Stimulated activated CD4-positive, alpha-beta T cell treated with anti-CD3 and anti-CD28 coated beads, Interleukin-4, amount 100 ng/mL, for 48 hours (primary cell): Measurements from ENCODE around the gene NSF.
"Not testable (repeated sequence)": the region's sequence is repeated elsewhere in the genome, so short reads cannot be mapped to it uniquely, and the experiment has no call there.

Experiments
- DNase-seq, 2 donors: peaks; one replicate each; pipeline ENCODE4 v3.0.0-alpha.2; 2020; ENCODE audit warnings: low read depth in 2 of 2

Gene NSF

DNA sequence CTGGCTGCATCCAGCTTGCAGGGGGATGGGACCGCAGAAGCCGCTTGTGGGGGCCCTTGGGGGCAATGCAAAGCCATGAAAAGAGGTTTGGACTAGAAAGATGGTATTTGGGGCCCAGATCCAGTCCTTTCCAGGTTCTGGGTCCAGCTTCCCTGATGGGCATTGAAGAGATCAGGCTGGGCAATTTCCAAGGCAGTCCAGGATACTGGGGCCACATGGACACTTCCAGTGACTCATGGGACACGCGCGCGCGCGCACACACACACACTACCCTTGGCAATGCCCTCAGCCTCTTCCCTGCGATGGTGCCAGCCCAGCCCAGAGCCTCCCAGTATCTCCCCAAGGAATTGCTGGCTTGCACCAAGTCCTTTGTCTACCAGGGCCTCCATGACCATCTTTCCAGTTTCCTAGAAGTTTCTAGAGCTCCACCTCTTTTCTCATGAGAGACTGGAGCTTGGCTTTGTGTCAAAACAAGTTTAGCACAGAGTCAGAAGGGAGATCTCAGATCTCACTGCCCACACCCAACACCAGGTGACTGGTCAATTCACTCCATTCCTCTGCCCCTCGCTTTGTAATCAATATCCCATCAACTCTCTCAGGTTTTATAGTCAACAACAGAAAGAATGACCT is 183.8 kb downstream of the NSF start:
- DNase-seq: no peak

DNA sequence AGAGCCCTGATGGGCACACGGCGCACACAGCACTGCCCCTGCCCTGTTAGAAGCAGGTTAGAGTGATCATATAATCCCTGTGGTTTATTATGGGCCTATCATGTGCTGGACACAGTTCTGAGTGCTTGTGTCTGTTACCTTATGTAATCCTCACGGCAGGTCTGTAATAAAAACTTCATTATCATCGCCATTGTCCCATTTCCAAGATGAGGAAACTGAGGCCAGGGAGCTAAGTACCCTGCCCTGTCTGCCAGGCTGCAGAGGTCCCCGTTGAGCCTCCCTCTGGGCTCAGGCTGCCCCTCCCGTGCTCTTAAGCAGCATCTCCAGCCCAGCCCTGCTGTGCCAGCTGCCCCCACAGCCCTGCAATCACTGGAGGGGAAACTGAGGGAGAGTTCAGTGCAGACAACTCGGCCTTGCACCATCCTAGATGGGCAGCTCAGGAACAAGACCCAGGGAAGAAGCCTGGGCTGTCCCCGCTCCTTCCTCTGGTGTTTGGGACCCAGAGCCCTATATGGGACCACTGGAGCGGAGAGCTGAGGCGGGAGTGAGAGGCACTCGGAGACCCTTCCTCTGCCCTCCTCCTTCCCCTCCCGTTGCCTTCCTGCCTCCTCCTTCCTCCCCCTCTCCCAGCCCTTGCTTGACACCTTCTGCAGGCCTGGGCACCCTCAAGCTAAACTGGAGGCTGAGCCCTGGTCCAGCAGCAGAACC is 186.0 kb downstream of the NSF start:
- no peak for DNase-seq

- DNase-seq: no peak
These were observed 187.8 kb downstream of the NSF start for GRCh38 chr17:46777943-46778915.

- no peak for DNase-seq
These were observed 189.5 kb downstream of the NSF start for GRCh38 chr17:46780003-46780373.

- no peak for DNase-seq
These were observed 191.9 kb downstream of the NSF start for GRCh38 chr17:46782250-46782953.

- DNase-seq: no peak
These were observed 192.6 kb downstream of the NSF start for GRCh38 chr17:46783031-46783593.

- no peak for DNase-seq
These were observed 195.2 kb downstream of the NSF start for GRCh38 chr17:46785696-46786095.

GRCh38 chr17:46787478-46787877 is 197.0 kb downstream of the NSF start:
- DNase-seq: no peak

- no peak for DNase-seq
These were observed 197.8 kb downstream of the NSF start for GRCh38 chr17:46788300-46788699.

DNA sequence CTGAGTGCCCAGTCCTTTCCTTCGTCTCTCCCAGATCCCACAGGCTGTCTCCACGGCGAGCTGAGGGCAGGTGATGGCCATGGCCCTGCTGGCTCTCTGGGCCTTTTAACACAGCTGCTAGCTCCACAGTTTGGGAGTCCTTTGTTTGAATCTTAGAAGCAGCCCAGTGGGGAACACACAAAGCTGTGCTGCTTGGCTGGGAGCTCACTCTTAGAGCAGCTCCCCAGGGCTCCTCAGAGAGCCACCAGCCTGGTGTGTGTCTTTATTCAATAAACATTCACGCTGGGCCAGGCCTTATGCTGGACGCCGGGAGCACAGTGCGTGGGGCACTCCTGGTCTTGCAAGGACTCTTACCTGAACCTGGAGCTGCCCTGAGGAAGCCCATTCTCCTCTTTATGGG is 198.3 kb downstream of the NSF start:
- DNase-seq: no peak

DNA sequence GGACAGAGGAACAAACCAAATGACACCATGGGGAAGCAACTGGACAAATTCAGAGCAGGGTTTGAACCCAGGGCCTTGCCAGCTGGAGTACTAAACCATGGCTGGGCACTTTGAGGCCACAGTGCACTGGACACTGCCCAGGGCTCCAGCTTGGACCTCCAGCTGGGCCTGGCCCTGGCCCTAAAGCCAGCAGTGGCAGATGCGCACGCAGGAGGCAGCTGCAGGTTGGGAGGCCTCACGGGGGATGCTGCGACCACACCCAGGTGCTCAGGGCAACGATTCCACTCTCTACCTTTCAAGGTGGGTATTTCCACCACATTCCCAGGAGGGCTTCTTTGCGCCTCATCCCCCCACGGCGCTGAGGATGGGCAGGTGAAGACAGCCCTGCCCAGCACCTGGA is 199.1 kb downstream of the NSF start:
- no peak for DNase-seq

GRCh38 chr17:46790216-46790615 is 199.7 kb downstream of the NSF start:
- no peak for DNase-seq

DNA sequence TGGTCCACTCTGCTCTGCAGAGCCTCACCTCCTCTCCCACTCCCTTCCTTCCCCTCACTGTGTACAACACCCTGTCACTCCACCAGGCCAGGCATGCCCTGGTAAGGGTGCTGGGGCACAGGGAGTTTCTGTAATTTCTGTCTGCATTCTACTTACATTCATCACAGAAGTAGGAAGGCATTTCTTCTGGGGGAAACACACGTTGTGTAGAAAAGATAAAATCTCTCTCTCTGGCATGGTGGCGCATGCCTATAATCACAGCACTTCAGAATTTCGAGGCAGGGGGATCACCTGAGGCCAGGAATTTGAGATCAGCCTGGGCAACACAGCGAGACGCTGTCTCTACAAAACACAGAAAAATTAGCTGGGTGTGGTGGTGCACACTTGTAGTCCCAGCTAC is 201.1 kb downstream of the NSF start:
- no peak for DNase-seq

DNA sequence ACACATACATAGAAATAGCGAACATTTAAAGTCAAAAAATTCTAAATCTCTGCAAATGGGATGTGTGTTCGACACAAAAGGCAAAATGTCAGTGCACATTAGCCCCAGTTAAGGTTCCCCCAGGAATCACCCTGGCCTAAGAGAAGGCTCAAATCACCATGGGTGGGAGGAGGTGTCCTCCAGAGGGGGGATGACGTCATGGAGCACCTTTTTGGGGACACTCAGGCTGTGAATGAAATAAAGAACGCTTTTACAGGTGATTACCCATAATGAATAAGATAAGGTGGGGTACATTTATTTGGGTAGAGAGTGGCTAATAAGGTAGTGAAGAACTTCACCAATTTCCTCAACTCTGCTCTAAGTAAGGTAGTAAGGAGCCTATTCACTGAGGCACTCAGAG is 201.6 kb downstream of the NSF start:
- DNase-seq: no peak

DNA sequence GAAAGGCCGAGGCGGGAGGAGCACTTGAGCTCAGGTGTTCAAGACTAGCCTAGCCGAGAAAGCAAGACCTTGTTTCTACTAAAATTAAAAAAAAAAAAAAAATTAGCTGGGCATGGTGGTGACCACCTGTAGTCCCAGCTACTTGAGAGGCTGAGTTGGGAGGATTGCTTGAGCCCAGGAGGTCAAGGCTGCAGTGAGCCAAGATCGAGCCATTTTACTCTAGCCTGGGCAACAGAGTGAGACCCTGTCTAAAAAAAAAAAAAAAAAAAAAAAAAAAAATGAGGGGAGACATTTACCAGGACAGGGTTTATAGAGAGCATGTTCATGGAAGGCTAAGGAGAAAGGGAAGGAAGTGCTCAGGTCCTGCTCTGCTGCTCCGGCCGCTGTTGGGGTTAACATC is 202.6 kb downstream of the NSF start:
- not testable (repeated sequence) for DNase-seq

DNA sequence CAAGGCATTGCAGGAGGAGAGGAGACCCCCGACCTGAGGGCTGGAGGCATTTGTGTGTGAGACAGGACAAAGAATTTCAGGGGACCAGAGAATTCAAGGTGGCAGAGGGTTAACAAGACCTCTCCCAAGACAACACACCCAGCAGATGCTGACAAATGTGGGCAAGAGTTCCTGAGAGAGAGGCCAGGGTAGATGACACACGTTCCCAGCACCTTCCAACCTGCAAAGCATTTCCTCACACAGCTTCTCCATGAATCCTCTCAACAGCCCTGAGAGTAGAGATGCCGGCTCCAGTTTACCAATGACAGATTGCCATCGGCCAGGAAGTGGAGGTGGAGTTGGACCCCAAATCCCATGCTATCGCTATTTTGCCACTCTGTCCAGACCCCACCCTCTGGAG is 203.1 kb downstream of the NSF start:
- no peak for DNase-seq

- DNase-seq: no peak
These were observed 203.8 kb downstream of the NSF start for GRCh38 chr17:46794318-46794717.

DNA sequence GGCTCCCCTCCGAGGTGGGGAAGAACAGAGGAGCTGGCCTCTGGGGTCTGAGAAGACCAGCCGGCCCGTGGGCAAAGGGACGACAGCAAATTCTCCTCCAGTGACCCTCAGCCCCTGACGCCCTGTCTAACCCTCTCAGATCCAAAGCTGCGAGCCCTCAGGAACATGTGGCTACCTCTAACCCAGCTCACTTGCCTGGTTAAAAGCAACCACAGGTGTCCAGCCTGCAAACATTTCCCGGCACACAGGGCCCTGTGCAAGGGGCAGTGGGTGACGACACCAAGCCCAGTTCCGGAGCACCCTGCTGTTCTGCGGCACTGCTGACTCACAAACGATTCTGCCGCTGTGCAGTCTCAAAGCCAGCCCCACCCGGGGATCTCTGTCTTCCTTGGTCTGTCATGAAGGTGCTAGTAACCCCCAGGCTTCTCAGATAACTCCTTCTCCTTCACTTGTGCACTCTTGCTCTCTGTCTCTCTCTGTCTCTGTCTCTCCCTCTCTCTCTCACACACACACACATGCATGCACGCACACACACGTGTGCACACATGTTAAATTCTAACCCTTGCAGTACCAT is 205.0 kb downstream of the NSF start:
- DNase-seq: no peak

DNA sequence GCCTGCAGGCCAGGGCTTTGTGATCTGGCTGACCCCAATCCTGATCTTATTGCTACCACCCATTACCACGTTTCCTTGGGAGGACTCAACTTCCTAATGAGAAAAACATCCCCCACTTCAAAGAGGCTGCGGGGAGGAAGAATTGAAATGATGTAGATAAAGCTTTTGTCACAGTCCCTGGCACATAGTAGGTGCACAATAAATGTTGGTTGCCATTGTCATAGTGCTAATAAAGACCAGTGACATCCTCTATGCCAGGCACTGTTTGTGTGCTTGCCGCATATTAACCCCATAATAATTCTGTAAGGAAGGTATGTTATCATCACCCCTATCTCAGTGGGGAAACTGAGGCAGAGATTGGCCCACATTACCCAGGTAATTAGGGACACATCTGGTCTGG is 205.6 kb downstream of the NSF start:
- DNase-seq: no peak

DNA sequence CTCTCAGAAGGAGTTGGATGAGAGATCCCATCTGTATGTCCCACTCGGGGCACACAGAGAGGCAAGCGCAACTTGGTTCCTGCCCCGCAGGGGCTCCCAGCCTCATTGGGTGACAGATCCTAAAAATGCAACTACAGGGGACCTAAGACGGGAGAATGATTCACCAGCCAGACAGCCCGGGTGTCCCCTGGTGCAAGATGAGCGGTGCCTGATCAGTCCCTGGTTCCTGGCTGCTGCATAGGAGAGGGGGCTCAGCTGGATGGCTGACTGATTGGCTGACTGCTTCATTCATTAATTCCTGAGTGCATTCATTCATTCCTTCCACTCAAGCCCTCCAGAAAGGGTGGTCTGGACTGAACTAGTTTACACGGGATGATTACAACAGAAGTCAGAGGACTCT is 206.1 kb downstream of the NSF start:
- no peak for DNase-seq

- DNase-seq: no peak
These were observed 206.6 kb downstream of the NSF start for GRCh38 chr17:46796956-46797530.
